GM15510 (cell line): Measurements from ENCODE around the gene ZDHHC3.
A peak's percentile ranks its signal among the peaks of the same experiment; 100 is the strongest.

Experiments used
- POLR2A ChIP-seq: IDR thresholded peaks from 3 replicates; pipeline ENCODE4 v1.6.1; 2011; ENCODE audit warnings: borderline replicate concordance; ENCODE audit not compliant: insufficient read length; ENCODE audit errors: extremely low read depth

The ZDHHC3 gene

GRCh38 chr3:44976002-44976815, at the start of gene ZDHHC3, which contains the start of gene EXOSC7:
Gene ZDHHC3, minus strand, starts transcription at chr3:44976174. Its CDS starts 16,738 bp downstream, at chr3:44959436.
Gene EXOSC7, plus strand, starts transcription at chr3:44976244. Its CDS starts 34 bp downstream, at chr3:44976278.
- TF ChIP-seq POLR2A: peak; percentile 86

GRCh38 chr3:45024542-45025255, 48.7 kb upstream of the ZDHHC3 start:
- no peak for TF ChIP-seq POLR2A

GRCh38 chr3:45023675-45024074, 47.7 kb upstream of the ZDHHC3 start:
- no peak for TF ChIP-seq POLR2A

- no peak for TF ChIP-seq POLR2A
Measured at GRCh38 chr3:45021524-45022297, 45.7 kb upstream of the ZDHHC3 start.

GRCh38 chr3:45020534-45020933, 44.6 kb upstream of the ZDHHC3 start:
- TF ChIP-seq POLR2A: no peak

GRCh38 chr3:45017821-45018220, 41.8 kb upstream of the ZDHHC3 start:
- no peak for TF ChIP-seq POLR2A

GRCh38 chr3:45016916-45017315, 40.9 kb upstream of the ZDHHC3 start:
- TF ChIP-seq POLR2A: no peak

- no peak for TF ChIP-seq POLR2A
Measured at GRCh38 chr3:45012577-45012976, 36.6 kb upstream of the ZDHHC3 start.

GRCh38 chr3:45011756-45012508, 36.0 kb upstream of the ZDHHC3 start:
- TF ChIP-seq POLR2A: no peak

- TF ChIP-seq POLR2A: no peak
Measured at GRCh38 chr3:45010811-45011333, 34.9 kb upstream of the ZDHHC3 start.

- no peak for TF ChIP-seq POLR2A
Measured at GRCh38 chr3:45009868-45010267, 33.9 kb upstream of the ZDHHC3 start.

- no peak for TF ChIP-seq POLR2A
Measured at GRCh38 chr3:45008117-45008516, 32.1 kb upstream of the ZDHHC3 start.

- TF ChIP-seq POLR2A: no peak
Measured at GRCh38 chr3:45007091-45007490, 31.1 kb upstream of the ZDHHC3 start.

- TF ChIP-seq POLR2A: no peak
Measured at GRCh38 chr3:45003859-45004258, 27.9 kb upstream of the ZDHHC3 start.
